Keratinocyte (primary cell): Measurements from ENCODE around the gene TBC1D10B. TPM values are rescaled to one million over a fixed set of nuclear protein-coding genes. Genes with fewer than 3 reads are reported as not detected.

Experiments used
- DNase-seq: peaks from one replicate; pipeline ENCODE4 v3.0.0-alpha.2; 2011; ENCODE audit warnings: low read depth, missing footprints, low spot score
- FAIRE-seq: peaks from 2 replicates; lab custom pipeline; 2011; peaks lifted over from hg19 to GRCh38; lab: Jason Lieb, UNC
- H2AFZ ChIP-seq: 2 replicates; pipeline ENCODE4 v1.6.0; 2012; ENCODE audit warnings: low read length, control low read depth, inconsistent platforms; ENCODE audit not compliant: control insufficient read depth
- H3K27ac ChIP-seq: 2 replicates; pipeline ENCODE4 v1.5.1; 2011; ENCODE audit warnings: low read length; ENCODE audit not compliant: control insufficient read depth, insufficient read depth
- H3K27me3 ChIP-seq: 3 replicates; pipeline ENCODE4 v1.6.0; 2011; ENCODE audit warnings: low read length; ENCODE audit not compliant: control insufficient read depth, insufficient read depth; ENCODE audit errors: extremely low read depth
- H3K36me3 ChIP-seq, 2 experiments: 2 replicates in 1 of 2; 3 replicates in 1 of 2; pipeline ENCODE4 v1.5.1; 2011; ENCODE audit warnings: low read length in 2 of 2, mild to moderate bottlenecking in 1 of 2; ENCODE audit not compliant: control insufficient read depth in 2 of 2, insufficient read depth in 2 of 2; ENCODE audit errors: extremely low read depth in 1 of 2
- H3K4me1 ChIP-seq: 3 replicates; pipeline ENCODE4 v1.5.1; 2011; ENCODE audit warnings: low read length; ENCODE audit not compliant: control insufficient read depth, insufficient read depth; ENCODE audit errors: extremely low read depth
- H3K4me2 ChIP-seq: 3 replicates; pipeline ENCODE4 v1.6.0; 2011; ENCODE audit warnings: low read depth, low read length; ENCODE audit not compliant: control insufficient read depth, insufficient read depth; ENCODE audit errors: extremely low read depth
- H3K4me3 ChIP-seq, 3 experiments: fragments of 200-600 bp in 1 of 3; sonication (generic) in 1 of 3; 2 replicates in 2 of 3; 3 replicates in 1 of 3; pipeline ENCODE4 v1.5.1; 2011 to 2016; ENCODE audit warnings: low read length in 3 of 3, mild to moderate bottlenecking in 3 of 3, control low read depth in 2 of 3, inconsistent platforms in 1 of 3, low read depth in 1 of 3, mixed read lengths in 1 of 3, mixed run types in 1 of 3, moderate library complexity in 1 of 3; ENCODE audit not compliant: control insufficient read depth in 2 of 3, insufficient read depth in 2 of 3; ENCODE audit errors: extremely low read depth in 1 of 3
- H3K79me2 ChIP-seq: 2 replicates; pipeline ENCODE4 v1.6.0; 2012; ENCODE audit warnings: low read length; ENCODE audit not compliant: control insufficient read depth, insufficient read depth
- H3K9ac ChIP-seq: 3 replicates; pipeline ENCODE4 v1.6.0; 2011; ENCODE audit warnings: low read length; ENCODE audit not compliant: control insufficient read depth, insufficient read depth; ENCODE audit errors: extremely low read depth
- H3K9me1 ChIP-seq: 3 replicates; pipeline ENCODE4 v1.6.0; 2011; ENCODE audit warnings: low read length; ENCODE audit not compliant: control insufficient read depth, insufficient read depth; ENCODE audit errors: extremely low read depth
- H3K9me3 ChIP-seq: 2 replicates; pipeline ENCODE4 v1.5.1; 2012; ENCODE audit warnings: low read depth, low read length; ENCODE audit not compliant: control insufficient read depth
- H4K20me1 ChIP-seq: 3 replicates; pipeline ENCODE4 v1.6.0; 2011; ENCODE audit warnings: low read length; ENCODE audit not compliant: control insufficient read depth, insufficient read depth; ENCODE audit errors: extremely low read depth
- CTCF ChIP-seq, 3 experiments: IDR thresholded peaks in 1 of 3; conservative IDR thresholded peaks in 1 of 3; optimal IDR thresholded peaks in 1 of 3; 2 replicates in 2 of 3; 3 replicates in 1 of 3; pipeline versions ENCODE3 to v1.5.1; 2011; ENCODE audit warnings: low read length in 3 of 3, mild to moderate bottlenecking in 3 of 3, moderate library complexity in 2 of 3, control low read depth in 1 of 3, inconsistent platforms in 1 of 3; ENCODE audit not compliant: insufficient read depth in 2 of 3; ENCODE audit errors: extremely low read depth in 1 of 3
- EZH2 ChIP-seq: IDR thresholded peaks from one replicate; pipeline ENCODE4 v1.6.1; 2012; ENCODE audit warnings: inconsistent platforms, mild to moderate bottlenecking, low read length, moderate library complexity
- dilution Hi-C: fragments of 300-500 bp; cut with MboI; formaldehyde crosslinking; loops from one replicate; pipeline ENCODE4 v1.7.0; 2020; ENCODE audit warnings: low sequenced_read_pairs; ENCODE audit not compliant: extremely low pct_ligation_motif_present
- polyA plus RNA-seq, 5 experiments: library from polyadenylated mRNA; depleted of rRNA in 3 of 5; stranded (reverse) in 3 of 5; stranded (forward) in 1 of 5; unstranded in 1 of 5; fragments of >200 nt; gene quantifications; 1 replicate in 1 of 5; 2 replicates in 3 of 5; 3 replicates in 1 of 5; pipeline versions ENCODE4 v1.2.1 to v1.2.3, GENCODE V29; 2011 to 2012; ENCODE audit warnings: missing spikeins in 2 of 5, low read depth in 1 of 5, low replicate concordance in 1 of 5

Gene TBC1D10B
- polyA plus RNA-seq, 1 donor (not counting 4 experiments of a cell fraction or from before 2014, with no cell fraction given), result 8.6 TPM

- Histone ChIP-seq H3K4me1 (peaks cover 9% of the 10 kb centered on the region), H3K4me2 (no peak overlapping the region), H3K4me3 (no peak overlapping the region), H3K79me2 (no peaks in the 10 kb centered on the region), H3K27ac (no peak overlapping the region), H2AFZ (no peak overlapping the region), H3K9ac (no peak overlapping the region), H4K20me1 (no peaks in the 10 kb centered on the region), H3K9me3 (no peaks in the 10 kb centered on the region), H3K36me3 (peaks cover 0 to 2% of the 10 kb centered on the region in 2 experiments), H3K9me1 (no peaks in the 10 kb centered on the region), H3K27me3 (no peaks in the 10 kb centered on the region)
- TF ChIP-seq EZH2, result no peak
- TF ChIP-seq CTCF (optimal IDR thresholded peaks at IDR 0.05 in 1 of 3, IDR thresholded peaks at IDR 0.05 in 1 of 3, conservative IDR thresholded peaks at IDR 0.05 in 1 of 3; ENCODE audit: extremely low read depth in 1 of 3, insufficient read depth in 2 of 3, low read length in 3 of 3), result no peak
- FAIRE-seq (no peak), DNase-seq (no peak)
- dilution Hi-C loops, result no loop called here
Observed at GRCh38 chr16:30376461-30376902, 6.2 kb upstream of the TBC1D10B start.

GRCh38 chr16:30375864-30376263, 5.6 kb upstream of the TBC1D10B start:
- H3K9ac ChIP-seq, result no peak overlapping the region
- peaks cover 15% of the 10 kb centered on the region for H3K4me1 ChIP-seq
- no peaks in the 10 kb centered on the region for H3K27me3 ChIP-seq
- H2AFZ ChIP-seq, result no peak overlapping the region
- no peaks in the 10 kb centered on the region for H3K9me3 ChIP-seq
- H3K36me3 ChIP-seq, result peaks cover 0 to 2% of the 10 kb centered on the region in 2 experiments
- no peaks in the 10 kb centered on the region for H3K79me2 ChIP-seq
- DNase-seq, result no peak
- no peak overlapping the region for H3K27ac ChIP-seq
- no peak for FAIRE-seq
- no peaks in the 10 kb centered on the region for H4K20me1 ChIP-seq
- H3K4me2 ChIP-seq, result no peak overlapping the region
- no peak overlapping the region for H3K4me3 ChIP-seq
- H3K9me1 ChIP-seq, result no peaks in the 10 kb centered on the region
- dilution Hi-C loops, result no loop called here
- no peak for TF ChIP-seq CTCF (optimal IDR thresholded peaks at IDR 0.05 in 1 of 3, IDR thresholded peaks at IDR 0.05 in 1 of 3, conservative IDR thresholded peaks at IDR 0.05 in 1 of 3; ENCODE audit: extremely low read depth in 1 of 3, insufficient read depth in 2 of 3, low read length in 3 of 3)
- TF ChIP-seq EZH2, result no peak
